Omental fat pad (tissue), 4 donors: ENCODE data around the gene OPN5. TPM values are rescaled to one million over a fixed set of nuclear protein-coding genes. Genes with fewer than 3 reads are reported as not detected.

ENCODE experiments used
- ATAC-seq: fragments of 150-250 bp; one replicate; pipeline ENCODE4 v1.9.1; 2016; ENCODE audit warnings: mild to moderate bottlenecking, moderate library complexity; ENCODE audit not compliant: low FRiP score
- DNase-seq: peaks from one replicate; pipeline ENCODE4 v3.0.0-alpha.2; 2019; ENCODE audit warnings: low spot score
- total RNA-seq, 4 donors: library from RNA; depleted of rRNA; stranded (reverse); fragments of >200 nt; gene quantifications; one replicate each; pipeline ENCODE4 v1.1.0, GENCODE V29; 2016
- TF ChIP-seq, protein P1 (sequence below), 3 donors: fragments of 450-650 bp; IDR thresholded peaks; one replicate each; pipeline ENCODE4 v1.5.1; 2016 to 2017; ENCODE audit warnings: antibody characterized with exemption in 3 of 3, mild to moderate bottlenecking in 3 of 3, moderate library complexity in 2 of 3

OPN5 gene
- total RNA-seq, 4 donors from 2014 or later, result not detected

GRCh38 chr6:47851091-47851490 is 69.3 kb downstream of the OPN5 start:
- ATAC-seq, result no peak
- no peak for DNase-seq

GRCh38 chr6:47852727-47853126 is 70.9 kb downstream of the OPN5 start:
- TF ChIP-seq, protein P1, sequence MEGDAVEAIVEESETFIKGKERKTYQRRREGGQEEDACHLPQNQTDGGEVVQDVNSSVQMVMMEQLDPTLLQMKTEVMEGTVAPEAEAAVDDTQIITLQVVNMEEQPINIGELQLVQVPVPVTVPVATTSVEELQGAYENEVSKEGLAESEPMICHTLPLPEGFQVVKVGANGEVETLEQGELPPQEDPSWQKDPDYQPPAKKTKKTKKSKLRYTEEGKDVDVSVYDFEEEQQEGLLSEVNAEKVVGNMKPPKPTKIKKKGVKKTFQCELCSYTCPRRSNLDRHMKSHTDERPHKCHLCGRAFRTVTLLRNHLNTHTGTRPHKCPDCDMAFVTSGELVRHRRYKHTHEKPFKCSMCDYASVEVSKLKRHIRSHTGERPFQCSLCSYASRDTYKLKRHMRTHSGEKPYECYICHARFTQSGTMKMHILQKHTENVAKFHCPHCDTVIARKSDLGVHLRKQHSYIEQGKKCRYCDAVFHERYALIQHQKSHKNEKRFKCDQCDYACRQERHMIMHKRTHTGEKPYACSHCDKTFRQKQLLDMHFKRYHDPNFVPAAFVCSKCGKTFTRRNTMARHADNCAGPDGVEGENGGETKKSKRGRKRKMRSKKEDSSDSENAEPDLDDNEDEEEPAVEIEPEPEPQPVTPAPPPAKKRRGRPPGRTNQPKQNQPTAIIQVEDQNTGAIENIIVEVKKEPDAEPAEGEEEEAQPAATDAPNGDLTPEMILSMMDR (IDR thresholded peaks at IDR 0.05), result no peak
- DNase-seq (no peak), ATAC-seq (no peak)

More at GRCh38 chr6:47851091-47851490, 69.3 kb downstream of the OPN5 start:
- TF ChIP-seq, protein P1 (IDR thresholded peaks at IDR 0.05), result no peak

DNA sequence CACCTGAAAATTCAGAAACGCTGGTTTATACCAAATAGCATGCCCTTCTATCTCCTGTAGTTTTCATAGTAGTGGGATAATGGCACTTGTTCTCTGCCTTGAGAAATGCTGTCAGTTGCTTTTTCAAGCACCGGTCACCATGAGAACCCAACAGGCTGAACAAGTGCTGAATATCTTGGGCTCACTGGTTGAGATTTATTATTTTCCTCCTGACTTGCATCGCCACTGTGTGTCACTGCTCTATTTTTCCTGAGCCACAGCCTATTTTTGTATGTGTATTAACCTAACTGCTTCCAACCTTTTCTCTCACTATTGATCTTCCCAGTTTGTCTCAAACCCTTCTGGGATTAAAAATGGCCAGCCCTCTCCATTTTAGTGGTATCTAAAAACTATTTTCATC is 71.9 kb downstream of the OPN5 start:
- ATAC-seq (no peak), DNase-seq (no peak)
- TF ChIP-seq, protein P1 (IDR thresholded peaks at IDR 0.05), result no peak

DNA sequence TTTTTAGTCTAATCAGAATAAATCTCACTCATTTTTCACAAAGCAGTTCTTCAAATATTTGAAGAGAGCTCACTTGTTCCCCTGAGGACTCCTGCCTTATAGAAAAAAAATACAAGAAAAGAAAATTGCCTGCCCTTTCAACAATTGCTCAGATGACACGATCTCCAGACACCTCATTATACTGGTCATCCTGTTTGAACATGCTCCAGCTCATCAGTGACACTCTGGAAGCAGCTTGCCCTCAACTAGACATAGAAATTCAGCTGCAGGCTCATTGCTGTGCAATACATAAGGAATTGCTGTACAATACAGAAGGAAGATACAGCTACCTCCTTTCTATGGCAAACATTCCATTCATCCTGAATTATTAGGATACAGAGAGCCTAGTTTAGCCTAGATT is 73.1 kb downstream of the OPN5 start:
- TF ChIP-seq, protein P1 (IDR thresholded peaks at IDR 0.05), result no peak
- no peak for ATAC-seq
- no peak for DNase-seq

GRCh38 chr6:47859175-47859574 is 77.3 kb downstream of the OPN5 start:
- TF ChIP-seq, protein P1 (IDR thresholded peaks at IDR 0.05), result no peak
- ATAC-seq (no peak), DNase-seq (no peak)

- TF ChIP-seq, protein P1 (IDR thresholded peaks at IDR 0.05), result no peak
- ATAC-seq, result no peak
- DNase-seq, result no peak
Measured at GRCh38 chr6:47862731-47863130, 80.9 kb downstream of the OPN5 start.

- DNase-seq, result no peak
- TF ChIP-seq, protein P1 (IDR thresholded peaks at IDR 0.05), result no peak
Measured at GRCh38 chr6:47865206-47865605, 83.4 kb downstream of the OPN5 start.

More at GRCh38 chr6:47865206-47865605, 83.4 kb downstream of the OPN5 start:
- no peak for ATAC-seq
